Measurements from ENCODE around the gene SLC35E1. TPM values are rescaled to one million over a fixed set of nuclear protein-coding genes. Genes with fewer than 3 reads are reported as not detected.
"Not testable (repeated sequence)": the region's sequence is repeated elsewhere in the genome, so short reads cannot be mapped to it uniquely, and the experiment has no call there.

SLC35E1 gene
- total RNA-seq, 1 experiment from 2014 or later, result 43.5 TPM

DNA sequence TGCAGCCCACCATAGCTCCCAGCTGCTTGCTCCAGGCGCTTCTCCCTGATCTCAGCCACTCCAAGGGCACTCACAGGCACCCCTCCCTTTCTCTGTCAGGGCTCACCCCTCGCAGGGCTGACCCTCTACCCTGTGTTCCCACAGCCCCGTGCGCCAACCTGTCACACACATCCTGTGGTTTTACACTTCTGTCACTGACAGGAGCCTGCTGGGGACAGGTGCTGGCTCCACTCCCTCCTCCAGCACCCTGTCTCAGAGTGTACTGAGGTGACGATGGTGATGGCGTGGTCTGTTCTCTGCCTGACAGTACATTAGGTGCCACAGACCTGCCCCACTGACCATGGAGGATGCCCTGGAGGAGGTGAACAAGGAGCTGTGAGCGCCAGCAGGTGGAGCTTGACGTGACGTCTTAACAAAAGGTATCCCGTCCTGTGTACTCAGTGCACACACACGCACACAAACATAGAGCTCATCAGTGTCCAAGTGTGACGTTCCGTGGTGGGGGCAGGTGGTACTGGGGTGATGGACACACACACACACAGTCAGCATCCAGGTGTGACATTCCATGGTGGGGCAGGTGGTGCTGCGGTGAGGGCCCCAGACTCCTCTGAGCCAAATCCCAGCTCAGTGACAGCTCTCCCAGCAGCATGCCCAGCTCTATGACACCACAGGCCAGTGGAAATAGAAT, 55.1 kb downstream of the SLC35E1 start:
- no peak for DNase-seq (ENCODE audit: low read depth, low spot score)
- TF ChIP-seq, protein P1, sequence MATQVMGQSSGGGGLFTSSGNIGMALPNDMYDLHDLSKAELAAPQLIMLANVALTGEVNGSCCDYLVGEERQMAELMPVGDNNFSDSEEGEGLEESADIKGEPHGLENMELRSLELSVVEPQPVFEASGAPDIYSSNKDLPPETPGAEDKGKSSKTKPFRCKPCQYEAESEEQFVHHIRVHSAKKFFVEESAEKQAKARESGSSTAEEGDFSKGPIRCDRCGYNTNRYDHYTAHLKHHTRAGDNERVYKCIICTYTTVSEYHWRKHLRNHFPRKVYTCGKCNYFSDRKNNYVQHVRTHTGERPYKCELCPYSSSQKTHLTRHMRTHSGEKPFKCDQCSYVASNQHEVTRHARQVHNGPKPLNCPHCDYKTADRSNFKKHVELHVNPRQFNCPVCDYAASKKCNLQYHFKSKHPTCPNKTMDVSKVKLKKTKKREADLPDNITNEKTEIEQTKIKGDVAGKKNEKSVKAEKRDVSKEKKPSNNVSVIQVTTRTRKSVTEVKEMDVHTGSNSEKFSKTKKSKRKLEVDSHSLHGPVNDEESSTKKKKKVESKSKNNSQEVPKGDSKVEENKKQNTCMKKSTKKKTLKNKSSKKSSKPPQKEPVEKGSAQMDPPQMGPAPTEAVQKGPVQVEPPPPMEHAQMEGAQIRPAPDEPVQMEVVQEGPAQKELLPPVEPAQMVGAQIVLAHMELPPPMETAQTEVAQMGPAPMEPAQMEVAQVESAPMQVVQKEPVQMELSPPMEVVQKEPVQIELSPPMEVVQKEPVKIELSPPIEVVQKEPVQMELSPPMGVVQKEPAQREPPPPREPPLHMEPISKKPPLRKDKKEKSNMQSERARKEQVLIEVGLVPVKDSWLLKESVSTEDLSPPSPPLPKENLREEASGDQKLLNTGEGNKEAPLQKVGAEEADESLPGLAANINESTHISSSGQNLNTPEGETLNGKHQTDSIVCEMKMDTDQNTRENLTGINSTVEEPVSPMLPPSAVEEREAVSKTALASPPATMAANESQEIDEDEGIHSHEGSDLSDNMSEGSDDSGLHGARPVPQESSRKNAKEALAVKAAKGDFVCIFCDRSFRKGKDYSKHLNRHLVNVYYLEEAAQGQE (IDR thresholded peaks at IDR 0.05; ENCODE audit: insufficient read depth in 1 of 2, low read depth in 2 of 2, low read length in 1 of 2), result no peak
- TF ChIP-seq SIN3A (IDR thresholded peaks at IDR 0.05; ENCODE audit: borderline replicate concordance, insufficient read depth, low read depth, low read length), result no peak
- TF ChIP-seq POLR2AphosphoS5 (IDR thresholded peaks at IDR 0.05; ENCODE audit: low read depth, low read length), result no peak
- ChIA-PET CTCF (no interaction called here), POLR2A (no interaction called here)
- Histone ChIP-seq H3K4me1 (ENCODE audit: control insufficient read depth, insufficient read depth, low read length) (no peaks in the 10 kb centered on the region), H3K9me3 (ENCODE audit: control insufficient read depth, insufficient read depth, low read depth, low read length) (no peaks in the 10 kb centered on the region), H3K27me3 (ENCODE audit: control insufficient read depth, insufficient read depth, low read length) (no peaks in the 10 kb centered on the region), H3K36me3 (ENCODE audit: control insufficient read depth, insufficient read depth, low read length) (no peaks in the 10 kb centered on the region; the same call in 1 of the 2 replicates), H3K4me3 (ENCODE audit: low read depth in 2 of 2, low read length in 2 of 2) (no peak overlapping the region), H3K27ac (ENCODE audit: low read length) (no peak overlapping the region)
- in situ Hi-C loops (cut with HindIII; ENCODE audit: low pct_unique_long_range_greater_than_20kb, low sequenced_read_pairs), result no loop called here
- ATAC-seq, result peak; percentile 18; the same call in 1 of the 2 replicates
- intact Hi-C loops (cut with micrococcal nuclease; ENCODE audit: unreplicated experiment), result no loop called here
- BruUV-seq (replicated peaks), result no TSS peak

DNA sequence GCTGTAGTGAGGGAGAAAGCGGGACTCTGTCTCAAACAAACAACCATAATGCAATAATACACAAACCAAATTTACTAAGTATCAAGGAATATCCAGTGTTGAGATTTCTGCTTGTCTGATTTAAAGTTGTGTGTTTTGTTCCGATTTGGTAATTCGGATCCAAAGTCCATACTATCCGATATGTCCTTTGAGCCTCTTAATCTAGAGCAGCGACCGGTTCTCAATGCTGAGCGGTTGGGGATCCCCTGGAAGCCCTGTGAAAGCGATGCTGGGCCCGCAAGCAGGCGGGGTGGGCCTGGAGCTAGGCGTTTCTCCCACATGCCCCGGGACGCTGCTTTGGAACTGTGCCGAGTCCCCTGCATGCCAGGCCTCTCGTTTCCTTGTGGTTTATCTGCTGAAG, 55.8 kb downstream of the SLC35E1 start:
- Histone ChIP-seq H3K4me1 (ENCODE audit: control insufficient read depth, insufficient read depth, low read length) (no peaks in the 10 kb centered on the region), H3K36me3 (ENCODE audit: control insufficient read depth, insufficient read depth, low read length) (no peaks in the 10 kb centered on the region; the same call in 1 of the 2 replicates), H3K9me3 (ENCODE audit: control insufficient read depth, insufficient read depth, low read depth, low read length) (no peaks in the 10 kb centered on the region), H3K4me3 (ENCODE audit: low read depth in 2 of 2, low read length in 2 of 2) (no peak overlapping the region), H3K27ac (ENCODE audit: low read length) (no peak overlapping the region), H3K27me3 (ENCODE audit: control insufficient read depth, insufficient read depth, low read length) (no peaks in the 10 kb centered on the region)
- no TSS peak for BruUV-seq (replicated peaks)
- no peak for ATAC-seq
- POLR2A ChIA-PET, result no interaction called here
- intact Hi-C loops (cut with micrococcal nuclease; ENCODE audit: unreplicated experiment), result no loop called here
- no peak for DNase-seq (ENCODE audit: low read depth, low spot score)
- TF ChIP-seq SIN3A (IDR thresholded peaks at IDR 0.05; ENCODE audit: borderline replicate concordance, insufficient read depth, low read depth, low read length), result no peak
- TF ChIP-seq TCF7L2 (IDR thresholded peaks at IDR 0.05; ENCODE audit: low read depth, low read length), result no peak
- in situ Hi-C loops (cut with HindIII; ENCODE audit: low pct_unique_long_range_greater_than_20kb, low sequenced_read_pairs), result no loop called here
- CTCF ChIA-PET, result no interaction called here

DNA sequence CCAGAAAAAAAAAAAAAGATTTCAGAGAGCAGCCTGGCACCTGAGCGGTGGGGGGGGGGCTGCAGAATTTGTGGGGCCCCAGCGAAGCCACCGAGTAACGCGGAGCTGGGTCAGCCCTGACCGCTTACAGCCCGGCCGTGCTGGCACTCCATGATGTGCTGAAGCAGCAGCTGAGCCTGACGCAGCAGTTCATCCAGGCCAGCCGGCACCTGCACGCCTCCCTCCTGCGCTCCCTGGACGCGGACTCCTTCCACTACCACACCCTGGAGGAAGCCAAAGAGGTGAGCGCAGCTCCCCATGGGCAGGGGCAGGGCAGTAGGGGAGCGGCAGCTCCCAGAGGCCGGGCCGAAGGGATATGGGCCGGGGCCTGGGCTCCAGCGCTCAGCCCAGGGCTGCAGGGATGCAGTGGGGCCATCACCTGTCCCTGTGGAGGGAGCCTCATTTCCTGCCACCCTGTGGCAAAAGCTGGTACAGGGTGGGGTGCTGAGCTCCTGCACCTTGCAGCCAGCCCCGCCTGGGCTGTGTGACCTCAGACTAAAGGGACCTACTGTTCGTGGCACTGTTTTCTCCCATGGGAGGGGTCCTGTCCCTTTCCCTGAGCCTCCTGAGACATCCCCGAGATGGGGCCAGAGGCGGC, 57.7 kb downstream of the SLC35E1 start:
- ChIA-PET POLR2A (no interaction called here), CTCF (no interaction called here)
- no peak for TF ChIP-seq POLR2AphosphoS5 (IDR thresholded peaks at IDR 0.05; ENCODE audit: low read depth, low read length)
- ATAC-seq, result peak; percentile 31; the same call in 1 of the 2 replicates
- no peaks in the 10 kb centered on the region for H3K4me1 ChIP-seq (ENCODE audit: control insufficient read depth, insufficient read depth, low read length)
- no peak overlapping the region for H3K27ac ChIP-seq (ENCODE audit: low read length)
- BruUV-seq (replicated peaks), result no TSS peak
- no peaks in the 10 kb centered on the region for H3K27me3 ChIP-seq (ENCODE audit: control insufficient read depth, insufficient read depth, low read length)
- in situ Hi-C loops (cut with HindIII; ENCODE audit: low pct_unique_long_range_greater_than_20kb, low sequenced_read_pairs), result no loop called here
- no peaks in the 10 kb centered on the region for H3K9me3 ChIP-seq (ENCODE audit: control insufficient read depth, insufficient read depth, low read depth, low read length)
- no peaks in the 10 kb centered on the region; the same call in 1 of the 2 replicates for H3K36me3 ChIP-seq (ENCODE audit: control insufficient read depth, insufficient read depth, low read length)
- no peak overlapping the region for H3K4me3 ChIP-seq (ENCODE audit: low read depth in 2 of 2, low read length in 2 of 2)
- DNase-seq (ENCODE audit: low read depth, low spot score), result no peak
- intact Hi-C loops (cut with micrococcal nuclease; ENCODE audit: unreplicated experiment), result no loop called here

DNA sequence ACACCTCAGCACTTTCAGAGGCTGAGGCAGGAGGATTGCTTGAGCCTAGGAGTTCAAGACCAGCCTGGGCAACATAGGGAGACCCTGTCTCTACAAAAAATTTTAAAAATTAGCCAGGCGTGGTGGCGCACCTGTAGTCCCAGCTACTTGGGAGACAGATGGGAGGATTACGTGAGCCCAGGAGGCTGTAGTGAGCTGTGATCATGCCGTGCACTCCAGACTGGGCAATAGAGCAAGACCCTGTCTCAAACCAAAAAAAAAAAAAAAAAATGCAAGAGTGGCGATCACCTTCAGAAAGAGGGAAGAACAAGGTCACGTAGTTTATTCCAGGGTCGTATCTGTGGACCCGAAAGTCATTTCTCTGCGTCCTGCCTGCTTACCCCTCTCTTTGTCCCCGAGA, 59.6 kb downstream of the SLC35E1 start:
- H3K4me1 ChIP-seq (ENCODE audit: control insufficient read depth, insufficient read depth, low read length); H3K4me3 ChIP-seq (ENCODE audit: low read depth in 2 of 2, low read length in 2 of 2); H3K27me3 ChIP-seq (ENCODE audit: control insufficient read depth, insufficient read depth, low read length); H3K9me3 ChIP-seq (ENCODE audit: control insufficient read depth, insufficient read depth, low read depth, low read length); BruUV-seq (replicated peaks); ATAC-seq; H3K36me3 ChIP-seq (ENCODE audit: control insufficient read depth, insufficient read depth, low read length); CTCF ChIA-PET; DNase-seq (ENCODE audit: low read depth, low spot score); intact Hi-C loops (cut with micrococcal nuclease; ENCODE audit: unreplicated experiment); H3K27ac ChIP-seq (ENCODE audit: low read length); in situ Hi-C loops (cut with HindIII; ENCODE audit: low pct_unique_long_range_greater_than_20kb, low sequenced_read_pairs): not testable (repeated sequence)
- POLR2A ChIA-PET, result interaction anchor here (0.6 kb wide), 1 partner anchor 58 kb away, joined by 4 read pairs; no protein-coding TSS in a partner anchor
